MM.1S (cell line): ENCODE results near the gene HOXC9.
A peak's percentile ranks its signal among the peaks of the same experiment; 100 is the strongest.

Experiments used
- DNase-seq: peaks from one replicate; pipeline ENCODE4 v3.0.0-alpha.2; 2015
- H2AFZ ChIP-seq: fragments of 300-600 bp; sonication (generic); 2 replicates; pipeline ENCODE4 v1.6.0; 2016; ENCODE audit warnings: antibody characterized with exemption, low read length
- H3F3A ChIP-seq: fragments of 300-600 bp; sonication (generic); 2 replicates; pipeline ENCODE4 v1.6.1; 2016; ENCODE audit warnings: mild to moderate bottlenecking, antibody characterized with exemption, low read length, moderate library complexity, mixed read lengths; ENCODE audit not compliant: insufficient read depth
- H3K27ac ChIP-seq: fragments of 300-600 bp; sonication (generic); 2 replicates; pipeline ENCODE4 v1.5.1; 2016; ENCODE audit warnings: mild to moderate bottlenecking, low read length
- H3K27me3 ChIP-seq: fragments of 300-600 bp; sonication (generic); replicated peaks from 2 replicates; pipeline ENCODE4 v1.6.0; 2016; ENCODE audit warnings: low read length; ENCODE audit not compliant: insufficient read depth
- H3K36me3 ChIP-seq: fragments of 300-600 bp; sonication (generic); replicated peaks from 2 replicates; pipeline ENCODE4 v1.6.1; 2016; ENCODE audit warnings: mild to moderate bottlenecking, low read length, mixed read lengths; ENCODE audit not compliant: insufficient read depth
- H3K4me1 ChIP-seq: fragments of 300-600 bp; sonication (generic); 2 replicates; pipeline ENCODE4 v1.6.1; 2016; ENCODE audit warnings: low read length, mixed read lengths
- H3K4me2 ChIP-seq: fragments of 300-600 bp; sonication (generic); 2 replicates; pipeline ENCODE4 v1.6.0; 2016; ENCODE audit warnings: low read depth, low read length
- H3K4me3 ChIP-seq: fragments of 300-600 bp; sonication (generic); 2 replicates; pipeline ENCODE4 v1.5.1; 2016; ENCODE audit warnings: low read length, mixed read lengths
- H3K79me2 ChIP-seq: fragments of 300-600 bp; sonication (generic); 2 replicates; pipeline ENCODE4 v1.6.1; 2016; ENCODE audit warnings: mixed run types, low read length, mixed read lengths
- H3K9ac ChIP-seq: fragments of 300-600 bp; sonication (generic); 2 replicates; pipeline ENCODE4 v1.6.1; 2016; ENCODE audit warnings: low read length, mixed read lengths
- H3K9me2 ChIP-seq: fragments of 300-600 bp; sonication (generic); replicated peaks from 2 replicates; pipeline ENCODE4 v1.6.1; 2016; ENCODE audit warnings: mild to moderate bottlenecking, low read length, mixed read lengths; ENCODE audit not compliant: insufficient read depth
- H3K9me3 ChIP-seq: fragments of 300-600 bp; sonication (generic); replicated peaks from 2 replicates; pipeline ENCODE4 v1.6.1; 2016; ENCODE audit warnings: mild to moderate bottlenecking, low read length, mixed read lengths; ENCODE audit not compliant: insufficient read depth
- H4K20me1 ChIP-seq: fragments of 300-600 bp; sonication (generic); 2 replicates; pipeline ENCODE4 v1.6.1; 2016; ENCODE audit warnings: mild to moderate bottlenecking, low read length, moderate library complexity, mixed read lengths; ENCODE audit not compliant: insufficient read depth
- CTCF ChIP-seq: fragments of 300-600 bp; sonication (generic); IDR thresholded peaks from 2 replicates; pipeline ENCODE4 v1.5.1; 2016; ENCODE audit warnings: antibody characterized with exemption, low read length, mixed read lengths
- EZH2 ChIP-seq: fragments of 300-600 bp; sonication (generic); optimal IDR thresholded peaks from 2 replicates; pipeline ENCODE3; 2017; ENCODE audit warnings: low read depth, mild to moderate bottlenecking, antibody characterized with exemption, low read length, mixed read lengths
- EZH2phosphoT487 ChIP-seq: fragments of 300-600 bp; sonication (generic); IDR thresholded peaks from 2 replicates; pipeline ENCODE4 v1.6.1; 2018; ENCODE audit warnings: antibody characterized with exemption, low read length

HOXC9 gene

GRCh38 chr12:54048406-54049093 is 48.6 kb downstream of the HOXC9 start:
- peaks cover 94% of the 10 kb centered on the region for H3K27me3 ChIP-seq
- H3F3A ChIP-seq: no peaks in the 10 kb centered on the region
- no peaks in the 10 kb centered on the region for H3K36me3 ChIP-seq
- TF ChIP-seq CTCF: no peak
- no peak for TF ChIP-seq EZH2phosphoT487
- TF ChIP-seq EZH2: no peak
- no peaks in the 10 kb centered on the region for H3K9me2 ChIP-seq
- no peaks in the 10 kb centered on the region for H4K20me1 ChIP-seq
- H3K9ac ChIP-seq: no peak overlapping the region
- H3K79me2 ChIP-seq: no peaks in the 10 kb centered on the region
- no peak for DNase-seq
- H3K27ac ChIP-seq: no peak overlapping the region
- no peaks in the 10 kb centered on the region for H3K4me1 ChIP-seq
- H2AFZ ChIP-seq: no peak overlapping the region
- H3K4me2 ChIP-seq: no peak overlapping the region
- no peaks in the 10 kb centered on the region for H3K9me3 ChIP-seq
- no peak overlapping the region for H3K4me3 ChIP-seq

- Histone ChIP-seq H3K79me2 (no peaks in the 10 kb centered on the region), H3F3A (no peaks in the 10 kb centered on the region), H3K4me3 (no peak overlapping the region), H4K20me1 (no peaks in the 10 kb centered on the region), H3K9me3 (no peaks in the 10 kb centered on the region), H2AFZ (no peak overlapping the region), H3K36me3 (no peaks in the 10 kb centered on the region), H3K9ac (no peak overlapping the region), H3K4me1 (no peaks in the 10 kb centered on the region), H3K27me3 (peaks cover 98% of the 10 kb centered on the region), H3K4me2 (no peak overlapping the region), H3K9me2 (no peaks in the 10 kb centered on the region), H3K27ac (no peak overlapping the region)
- DNase-seq: no peak
- TF ChIP-seq CTCF (no peak), EZH2 (no peak), EZH2phosphoT487 (no peak)
Measured at GRCh38 chr12:54049108-54049507, 49.1 kb downstream of the HOXC9 start.

GRCh38 chr12:54050482-54050810 is 50.5 kb downstream of the HOXC9 start:
- TF ChIP-seq EZH2 (no peak), EZH2phosphoT487 (no peak), CTCF (no peak)
- H2AFZ ChIP-seq: no peak overlapping the region
- no peak overlapping the region for H3K4me3 ChIP-seq
- peaks cover 96% of the 10 kb centered on the region for H3K27me3 ChIP-seq
- DNase-seq: no peak
- no peaks in the 10 kb centered on the region for H3K36me3 ChIP-seq
- H3K27ac ChIP-seq: no peak overlapping the region
- H3K9me3 ChIP-seq: no peaks in the 10 kb centered on the region
- no peaks in the 10 kb centered on the region for H4K20me1 ChIP-seq
- no peaks in the 10 kb centered on the region for H3K79me2 ChIP-seq
- no peaks in the 10 kb centered on the region for H3F3A ChIP-seq
- H3K4me1 ChIP-seq: no peaks in the 10 kb centered on the region
- H3K9ac ChIP-seq: no peak overlapping the region
- H3K4me2 ChIP-seq: 0 out of 2 replicates have a peak overlapping the region, but pooled peaks have one; percentile 37
- H3K9me2 ChIP-seq: no peaks in the 10 kb centered on the region
